Panc1 (cell line): ENCODE measurements around the gene ABHD14A.

Experiments
- POLR2AphosphoS5 ChIP-seq: IDR thresholded peaks from 2 replicates; pipeline ENCODE4 v1.6.1; 2012; ENCODE audit warnings: mild to moderate bottlenecking, low read depth, low read length, moderate library complexity
- SIN3A ChIP-seq: IDR thresholded peaks from 2 replicates; pipeline ENCODE4 v1.6.1; 2012; ENCODE audit warnings: low read depth, mild to moderate bottlenecking, low read length, moderate library complexity, borderline replicate concordance; ENCODE audit not compliant: insufficient read depth
- TCF7L2 ChIP-seq: IDR thresholded peaks from 2 replicates; pipeline ENCODE4 v1.6.1; 2011; ENCODE audit warnings: mild to moderate bottlenecking, low read depth, low read length, inconsistent platforms
- TF ChIP-seq, protein P1 (sequence below): fragments of 450-650 bp; IDR thresholded peaks from 2 replicates; pipeline ENCODE4 v1.5.1; 2017; ENCODE audit warnings: mild to moderate bottlenecking
- TF ChIP-seq, protein P2 (sequence below), 2 experiments: IDR thresholded peaks; 2 replicates each; pipeline ENCODE4 v1.6.1; 2011 to 2012; ENCODE audit warnings: low read depth in 2 of 2, control low read depth in 1 of 2, low read length in 1 of 2, mild to moderate bottlenecking in 1 of 2, moderate library complexity in 1 of 2; ENCODE audit not compliant: insufficient read depth in 1 of 2

DNA sequence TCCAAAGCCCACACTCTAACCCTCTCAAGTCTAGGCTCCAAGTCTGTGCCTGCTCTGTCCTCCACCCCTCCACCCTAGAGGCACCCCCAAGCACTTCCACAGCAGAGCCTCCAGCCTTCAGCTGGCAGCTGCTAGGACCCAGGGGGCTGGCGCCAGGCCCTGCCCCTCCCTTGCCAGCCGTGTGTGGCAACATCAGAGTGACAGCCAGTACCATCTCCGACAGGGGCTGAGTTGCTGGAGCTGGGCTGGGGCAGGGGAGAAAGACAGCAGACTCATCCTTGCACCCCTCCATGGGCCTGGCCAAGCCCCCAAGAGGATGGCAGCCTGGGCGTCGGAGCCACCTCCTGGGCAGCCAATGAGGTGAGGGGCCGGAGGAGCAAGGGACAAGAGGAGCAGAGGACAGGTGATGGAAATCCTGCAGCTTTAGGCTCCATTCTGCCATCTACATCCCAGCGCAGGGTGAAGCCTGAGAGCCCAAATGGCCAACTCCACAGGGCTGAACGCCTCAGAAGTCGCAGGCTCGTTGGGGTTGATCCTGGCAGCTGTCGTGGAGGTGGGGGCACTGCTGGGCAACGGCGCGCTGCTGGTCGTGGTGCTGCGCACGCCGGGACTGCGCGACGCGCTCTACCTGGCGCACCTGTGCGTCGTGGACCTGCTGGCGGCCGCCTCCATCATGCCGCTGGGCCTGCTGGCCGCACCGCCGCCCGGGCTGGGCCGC is 19.5 kb upstream of the ABHD14A start, which contains the start of gene GPR62:
- TF ChIP-seq, protein P1, sequence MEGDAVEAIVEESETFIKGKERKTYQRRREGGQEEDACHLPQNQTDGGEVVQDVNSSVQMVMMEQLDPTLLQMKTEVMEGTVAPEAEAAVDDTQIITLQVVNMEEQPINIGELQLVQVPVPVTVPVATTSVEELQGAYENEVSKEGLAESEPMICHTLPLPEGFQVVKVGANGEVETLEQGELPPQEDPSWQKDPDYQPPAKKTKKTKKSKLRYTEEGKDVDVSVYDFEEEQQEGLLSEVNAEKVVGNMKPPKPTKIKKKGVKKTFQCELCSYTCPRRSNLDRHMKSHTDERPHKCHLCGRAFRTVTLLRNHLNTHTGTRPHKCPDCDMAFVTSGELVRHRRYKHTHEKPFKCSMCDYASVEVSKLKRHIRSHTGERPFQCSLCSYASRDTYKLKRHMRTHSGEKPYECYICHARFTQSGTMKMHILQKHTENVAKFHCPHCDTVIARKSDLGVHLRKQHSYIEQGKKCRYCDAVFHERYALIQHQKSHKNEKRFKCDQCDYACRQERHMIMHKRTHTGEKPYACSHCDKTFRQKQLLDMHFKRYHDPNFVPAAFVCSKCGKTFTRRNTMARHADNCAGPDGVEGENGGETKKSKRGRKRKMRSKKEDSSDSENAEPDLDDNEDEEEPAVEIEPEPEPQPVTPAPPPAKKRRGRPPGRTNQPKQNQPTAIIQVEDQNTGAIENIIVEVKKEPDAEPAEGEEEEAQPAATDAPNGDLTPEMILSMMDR = no peak
- TF ChIP-seq, protein P2, sequence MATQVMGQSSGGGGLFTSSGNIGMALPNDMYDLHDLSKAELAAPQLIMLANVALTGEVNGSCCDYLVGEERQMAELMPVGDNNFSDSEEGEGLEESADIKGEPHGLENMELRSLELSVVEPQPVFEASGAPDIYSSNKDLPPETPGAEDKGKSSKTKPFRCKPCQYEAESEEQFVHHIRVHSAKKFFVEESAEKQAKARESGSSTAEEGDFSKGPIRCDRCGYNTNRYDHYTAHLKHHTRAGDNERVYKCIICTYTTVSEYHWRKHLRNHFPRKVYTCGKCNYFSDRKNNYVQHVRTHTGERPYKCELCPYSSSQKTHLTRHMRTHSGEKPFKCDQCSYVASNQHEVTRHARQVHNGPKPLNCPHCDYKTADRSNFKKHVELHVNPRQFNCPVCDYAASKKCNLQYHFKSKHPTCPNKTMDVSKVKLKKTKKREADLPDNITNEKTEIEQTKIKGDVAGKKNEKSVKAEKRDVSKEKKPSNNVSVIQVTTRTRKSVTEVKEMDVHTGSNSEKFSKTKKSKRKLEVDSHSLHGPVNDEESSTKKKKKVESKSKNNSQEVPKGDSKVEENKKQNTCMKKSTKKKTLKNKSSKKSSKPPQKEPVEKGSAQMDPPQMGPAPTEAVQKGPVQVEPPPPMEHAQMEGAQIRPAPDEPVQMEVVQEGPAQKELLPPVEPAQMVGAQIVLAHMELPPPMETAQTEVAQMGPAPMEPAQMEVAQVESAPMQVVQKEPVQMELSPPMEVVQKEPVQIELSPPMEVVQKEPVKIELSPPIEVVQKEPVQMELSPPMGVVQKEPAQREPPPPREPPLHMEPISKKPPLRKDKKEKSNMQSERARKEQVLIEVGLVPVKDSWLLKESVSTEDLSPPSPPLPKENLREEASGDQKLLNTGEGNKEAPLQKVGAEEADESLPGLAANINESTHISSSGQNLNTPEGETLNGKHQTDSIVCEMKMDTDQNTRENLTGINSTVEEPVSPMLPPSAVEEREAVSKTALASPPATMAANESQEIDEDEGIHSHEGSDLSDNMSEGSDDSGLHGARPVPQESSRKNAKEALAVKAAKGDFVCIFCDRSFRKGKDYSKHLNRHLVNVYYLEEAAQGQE (IDR thresholded peaks at IDR 0.05; ENCODE audit: insufficient read depth in 1 of 2, low read depth in 2 of 2, low read length in 1 of 2) = no peak
- TF ChIP-seq POLR2AphosphoS5 (no peak), SIN3A (no peak), TCF7L2 (no peak)
